Left ventricle myocardium inferior (tissue), 1 donor: ENCODE measurements around the gene PAQR3. TPM values are rescaled to one million over a fixed set of nuclear protein-coding genes. Genes with fewer than 3 reads are reported as not detected.

Experiments
- DNase-seq: peaks from one replicate; pipeline ENCODE4 v3.0.0-alpha.2; 2020
- H3K27ac ChIP-seq: fragments of 200-600 bp; replicated peaks from 2 replicates; pipeline ENCODE4 v1.8.0; 2021
- H3K27me3 ChIP-seq: fragments of 200-600 bp; 2 replicates; pipeline ENCODE4 v1.8.0; 2021; ENCODE audit warnings: low read depth
- H3K36me3 ChIP-seq: fragments of 200-600 bp; 2 replicates; pipeline ENCODE4 v1.8.0; 2021
- H3K4me1 ChIP-seq: fragments of 200-600 bp; 2 replicates; pipeline ENCODE4 v1.8.0; 2021
- H3K4me3 ChIP-seq: fragments of 200-600 bp; 2 replicates; pipeline ENCODE4 v1.8.0; 2021; ENCODE audit warnings: mild to moderate bottlenecking, moderate library complexity
- H3K9me3 ChIP-seq: fragments of 200-600 bp; replicated peaks from 2 replicates; pipeline ENCODE4 v1.8.0; 2021
- CTCF ChIP-seq: fragments of 200-600 bp; IDR thresholded peaks from 2 replicates; pipeline ENCODE4 v1.8.0; 2021; ENCODE audit warnings: antibody characterized with exemption, mild to moderate bottlenecking, borderline replicate concordance
- intact Hi-C: fragments of 100-400 bp; cut with micrococcal nuclease; formaldehyde crosslinking; loops from one replicate; pipeline ENCODE4 v1.11.0; 2022
- long read RNA-seq: library from polyadenylated mRNA; unstranded; transcript quantifications from one replicate; pipeline ENCODE4 v2.0.0, GENCODE V29; 2021
- total RNA-seq: library from RNA; stranded (reverse); fragmentation: NEBNext Ultra II Directional; extraction: Animal tissue kit (Norgen Biotek cat#: 25700); gene quantifications from one replicate; pipeline ENCODE4 v1.2.1, GENCODE V29; 2021
- donor health status: DM: no; HTN: yes; CAD: no; lungs with severe emphysema.

PAQR3 gene, protein sequence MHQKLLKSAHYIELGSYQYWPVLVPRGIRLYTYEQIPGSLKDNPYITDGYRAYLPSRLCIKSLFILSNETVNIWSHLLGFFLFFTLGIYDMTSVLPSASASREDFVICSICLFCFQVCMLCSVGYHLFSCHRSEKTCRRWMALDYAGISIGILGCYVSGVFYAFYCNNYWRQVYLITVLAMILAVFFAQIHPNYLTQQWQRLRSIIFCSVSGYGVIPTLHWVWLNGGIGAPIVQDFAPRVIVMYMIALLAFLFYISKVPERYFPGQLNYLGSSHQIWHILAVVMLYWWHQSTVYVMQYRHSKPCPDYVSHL
- total RNA-seq, result 9.8 TPM
- long read RNA-seq, full-length matches to known transcripts, result 13 of 15 reads
- long read RNA-seq, partial matches to known transcripts, result 1 of 15 reads
- long read RNA-seq, other reads (novel, unspliced or antisense), result 1 of 15 reads

DNA sequence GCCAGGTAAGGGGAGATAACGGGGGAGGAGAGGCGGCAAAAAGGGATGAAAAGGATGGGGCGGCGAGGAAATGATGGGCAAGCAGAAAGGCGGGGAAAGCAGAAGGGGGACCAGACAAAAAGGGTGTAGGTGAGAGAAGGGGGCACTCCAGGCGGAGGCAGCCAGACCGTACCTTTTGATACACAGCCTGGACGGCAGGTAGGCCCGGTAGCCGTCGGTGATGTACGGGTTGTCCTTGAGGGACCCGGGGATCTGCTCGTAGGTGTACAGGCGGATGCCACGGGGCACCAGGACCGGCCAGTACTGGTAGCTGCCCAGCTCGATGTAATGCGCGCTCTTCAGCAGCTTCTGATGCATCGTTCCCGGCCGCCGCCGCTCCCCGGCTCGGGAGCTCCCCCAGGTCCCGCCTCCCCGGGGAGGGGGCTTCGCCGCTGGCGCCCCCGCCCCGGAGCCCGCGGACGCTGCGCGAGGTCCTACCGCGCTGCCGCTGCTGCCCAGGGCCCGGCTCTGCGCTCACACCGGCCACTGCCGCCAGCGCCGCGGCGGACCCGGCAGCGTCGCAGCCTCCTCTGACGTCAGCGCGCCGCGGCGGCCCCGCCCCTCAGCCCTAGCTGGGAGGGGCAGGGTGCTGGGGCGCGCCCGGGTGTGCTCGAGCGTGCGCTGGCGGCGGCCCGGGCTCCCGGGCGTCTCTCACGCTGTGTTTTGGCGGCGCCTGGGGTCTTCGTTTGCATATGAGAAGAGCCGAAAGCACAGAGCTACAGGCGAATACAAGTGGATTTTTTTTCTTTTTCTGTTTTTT lies at the start of gene PAQR3:
Gene PAQR3 (minus strand): TSS at position 571 of the 799 bp plus-strand sequence. CDS start 214 bp downstream, at position 357.
- Histone ChIP-seq H3K27me3 (no peaks in the 10 kb centered on the region), H3K9me3 (no peaks in the 10 kb centered on the region), H3K36me3 (no peaks in the 10 kb centered on the region), H3K4me3 (peak within 1 kb of the TSS; percentile 91), H3K27ac (peak within 1 kb of the TSS; percentile 72), H3K4me1 (peaks cover 27% of the 10 kb centered on the region)
- no peak for TF ChIP-seq CTCF
- intact Hi-C loops, result no loop called here
- DNase-seq, result peak; percentile 88

DNA sequence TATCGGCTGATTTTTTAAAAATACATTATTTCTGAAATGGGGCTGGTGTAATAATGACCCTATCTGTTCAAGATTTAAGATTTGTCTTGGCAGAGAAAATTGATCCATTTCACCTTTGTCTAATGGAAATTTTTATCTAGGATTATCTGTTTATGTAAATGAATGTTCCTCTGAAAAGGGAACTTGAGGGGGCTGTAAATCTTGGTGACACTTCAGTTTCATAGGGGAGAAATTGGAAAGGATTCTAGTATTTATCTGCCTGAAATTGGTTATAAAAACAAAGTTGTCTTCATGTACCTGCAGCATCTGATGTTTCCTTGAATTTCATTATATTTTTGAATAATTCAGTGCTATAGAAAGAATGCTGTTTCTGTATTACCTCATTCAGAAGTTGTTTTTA lies 48.4 kb upstream of the PAQR3 start:
- intact Hi-C loops, result no loop called here
- no peak overlapping the region for H3K4me3 ChIP-seq
- no peak overlapping the region for H3K27ac ChIP-seq
- no peaks in the 10 kb centered on the region for H3K9me3 ChIP-seq
- H3K4me1 ChIP-seq, result no peaks in the 10 kb centered on the region
- DNase-seq, result no peak
- H3K36me3 ChIP-seq, result no peaks in the 10 kb centered on the region
- no peaks in the 10 kb centered on the region for H3K27me3 ChIP-seq
- no peak for TF ChIP-seq CTCF

- Histone ChIP-seq H3K4me3 (no peak overlapping the region), H3K9me3 (no peaks in the 10 kb centered on the region), H3K27ac (no peak overlapping the region), H3K4me1 (no peaks in the 10 kb centered on the region), H3K36me3 (no peaks in the 10 kb centered on the region), H3K27me3 (no peaks in the 10 kb centered on the region)
- no peak for DNase-seq
- no peak for TF ChIP-seq CTCF
- intact Hi-C loops, result no loop called here
Observed at GRCh38 chr4:78984593-78984992, 45.4 kb upstream of the PAQR3 start.

- no peaks in the 10 kb centered on the region for H3K27me3 ChIP-seq
- no peak for TF ChIP-seq CTCF
- intact Hi-C loops, result no loop called here
- peaks cover 4% of the 10 kb centered on the region for H3K4me1 ChIP-seq
- no peaks in the 10 kb centered on the region for H3K9me3 ChIP-seq
- H3K27ac ChIP-seq, result no peak overlapping the region
- no peak overlapping the region for H3K4me3 ChIP-seq
- DNase-seq, result no peak
- no peaks in the 10 kb centered on the region for H3K36me3 ChIP-seq
Observed at GRCh38 chr4:78975865-78976264, 36.6 kb upstream of the PAQR3 start.

DNA sequence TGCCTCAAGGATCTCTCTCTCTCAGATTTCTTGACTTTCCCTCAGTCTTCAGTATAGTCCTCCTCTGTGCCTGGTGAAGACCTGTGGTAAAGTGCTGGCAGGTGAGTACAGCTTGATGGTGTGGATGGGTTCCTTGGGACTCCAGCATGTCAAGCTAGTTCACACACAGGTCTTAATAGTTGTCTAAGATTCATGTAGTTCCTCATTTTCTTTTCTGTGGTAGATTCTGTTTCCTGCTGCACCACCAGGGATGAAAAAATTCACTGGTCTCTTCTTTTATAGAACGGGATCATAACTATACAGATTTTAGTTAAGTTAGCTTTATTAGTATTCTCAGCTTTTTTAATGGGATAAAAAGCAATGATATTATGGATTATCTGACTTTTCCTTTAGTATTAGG lies 32.5 kb upstream of the PAQR3 start:
- intact Hi-C loops, result no loop called here
- Histone ChIP-seq H3K9me3 (no peaks in the 10 kb centered on the region), H3K27ac (peak overlapping the region; percentile 69), H3K36me3 (no peaks in the 10 kb centered on the region), H3K4me3 (peak overlapping the region; percentile 8), H3K27me3 (no peaks in the 10 kb centered on the region), H3K4me1 (peaks cover 6% of the 10 kb centered on the region)
- TF ChIP-seq CTCF, result no peak
- DNase-seq, result no peak
